ENCODE results near the gene SH2D1B. TPM values are rescaled to one million over a fixed set of nuclear protein-coding genes. Genes with fewer than 3 reads are reported as not detected.

Gene SH2D1B
- total and polyA plus RNA-seq, 10 of the 15 experiments (the other 5 are each of a cell fraction or from before 2014, with no cell fraction given): 0.18 TPM; not detected in 9

GRCh38 chr1:162446946-162447345 lies 35.0 kb upstream of the SH2D1B start:
- FAIRE-seq: no peak
- intact Hi-C loops (cut with micrococcal nuclease; ENCODE audit: unreplicated experiment): no loop called here

GRCh38 chr1:162444903-162445302 lies 33.0 kb upstream of the SH2D1B start:
- no peak overlapping the region for H3K4me2 ChIP-seq (ENCODE audit: control insufficient read depth, insufficient read depth)

More at GRCh38 chr1:162446946-162447345, 35.0 kb upstream of the SH2D1B start:
- ChIA-PET RAD21 (ENCODE audit: unreplicated experiment) (no interaction called here), CTCF (no interaction called here), POLR2A (no interaction called here), SMC1A (ENCODE audit: uncharacterized antibody, unreplicated experiment) (no interaction called here)
- WGBS (ENCODE audit: insufficient coverage, insufficient replicate concordance, low lambda C conversion rate, missing lambda C conversion rate): 12% methylated on average over 2 of the region's 2 CpGs
- no peak for TF ChIP-seq CBX3 (IDR thresholded peaks at IDR 0.05; ENCODE audit: borderline replicate concordance, low read depth)
- TF ChIP-seq, protein P1, sequence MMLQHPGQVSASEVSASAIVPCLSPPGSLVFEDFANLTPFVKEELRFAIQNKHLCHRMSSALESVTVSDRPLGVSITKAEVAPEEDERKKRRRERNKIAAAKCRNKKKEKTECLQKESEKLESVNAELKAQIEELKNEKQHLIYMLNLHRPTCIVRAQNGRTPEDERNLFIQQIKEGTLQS (IDR thresholded peaks at IDR 0.05; ENCODE audit: borderline replicate concordance, extremely low read depth, low read depth, low read length): no peak
- no peak for TF ChIP-seq RAD51 (IDR thresholded peaks at IDR 0.05)
- Histone ChIP-seq H2AFZ (ENCODE audit: control insufficient read depth, low read depth, low read length) (no peak overlapping the region), H4K20me1 (ENCODE audit: control insufficient read depth, insufficient read depth) (no peaks in the 10 kb centered on the region), H3K4me3 (no peak overlapping the region), H3K36me3 (ENCODE audit: control insufficient read depth in 2 of 2, insufficient read depth in 2 of 2, low read length in 1 of 2) (no peaks in the 10 kb centered on the region), H3K4me2 (ENCODE audit: control insufficient read depth, insufficient read depth) (no peak overlapping the region), H3K27ac (ENCODE audit: control insufficient read depth, insufficient read depth) (no peak overlapping the region), H3K9me3 (replicated peaks; ENCODE audit: control insufficient read depth, insufficient read depth, low read length) (no peaks in the 10 kb centered on the region; the same call in 2 of the 3 replicates), H3K79me2 (ENCODE audit: control insufficient read depth, insufficient read depth, low read length) (no peaks in the 10 kb centered on the region), H3K27me3 (replicated peaks in 1 of 2; ENCODE audit: control insufficient read depth in 2 of 2, insufficient read depth in 2 of 2, low read length in 1 of 2) (peaks cover 0 to 2% of the 10 kb centered on the region in 2 experiments; a peak in 1 of 4 replicates), H3K4me1 (ENCODE audit: control insufficient read depth, insufficient read depth, low read length) (peaks cover 4% of the 10 kb centered on the region; the same call in 1 of the 2 replicates), H3K9ac (ENCODE audit: control insufficient read depth, insufficient read depth, low read length) (no peak overlapping the region)
- in situ Hi-C loops (cut with MboI): no loop called here
- ATAC-seq (no peak), DNase-seq (ENCODE audit: low read depth, low spot score) (no peak)
- no TSS peak for BruUV-seq (replicated peaks)

More at GRCh38 chr1:162444903-162445302, 33.0 kb upstream of the SH2D1B start:
- in situ Hi-C loops (cut with MboI): no loop called here
- Histone ChIP-seq H3K9ac (ENCODE audit: control insufficient read depth, insufficient read depth, low read length) (no peak overlapping the region), H2AFZ (ENCODE audit: control insufficient read depth, low read depth, low read length) (no peak overlapping the region), H4K20me1 (ENCODE audit: control insufficient read depth, insufficient read depth) (no peaks in the 10 kb centered on the region), H3K27me3 (replicated peaks in 1 of 2; ENCODE audit: control insufficient read depth in 2 of 2, insufficient read depth in 2 of 2, low read length in 1 of 2) (peaks cover 0 to 2% of the 10 kb centered on the region in 2 experiments; a peak in 2 of 4 replicates), H3K27ac (ENCODE audit: control insufficient read depth, insufficient read depth) (no peak overlapping the region), H3K9me3 (replicated peaks; ENCODE audit: control insufficient read depth, insufficient read depth, low read length) (no peaks in the 10 kb centered on the region; the same call in 2 of the 3 replicates), H3K36me3 (ENCODE audit: control insufficient read depth in 2 of 2, insufficient read depth in 2 of 2, low read length in 1 of 2) (no peaks in the 10 kb centered on the region), H3K79me2 (ENCODE audit: control insufficient read depth, insufficient read depth, low read length) (no peaks in the 10 kb centered on the region), H3K4me1 (ENCODE audit: control insufficient read depth, insufficient read depth, low read length) (peaks cover 4% of the 10 kb centered on the region; the same call in 1 of the 2 replicates), H3K4me3 (no peak overlapping the region)
- FAIRE-seq (no peak), ATAC-seq (no peak), DNase-seq (ENCODE audit: low read depth, low spot score) (no peak)
- ChIA-PET POLR2A (no interaction called here), RAD21 (ENCODE audit: unreplicated experiment) (no interaction called here), SMC1A (ENCODE audit: uncharacterized antibody, unreplicated experiment) (interaction anchor here (1.0 kb wide), 1 partner anchor 19 kb away, joined by 3 read pairs; no protein-coding TSS in a partner anchor), CTCF (no interaction called here)
- TF ChIP-seq EZH2 (IDR thresholded peaks at IDR 0.05; ENCODE audit: borderline replicate concordance, control insufficient read depth, low read depth, low read length) (no peak), HDAC2 (IDR thresholded peaks at IDR 0.05) (no peak), POLR2AphosphoS2 (IDR thresholded peaks at IDR 0.05; ENCODE audit: low read depth, low read length) (no peak), KAT2A (conservative IDR thresholded peaks at IDR 0.05; ENCODE audit: control insufficient read depth, low read depth, low read length) (no peak), SMC3 (IDR thresholded peaks at IDR 0.05; ENCODE audit: borderline replicate concordance, low read length) (no peak), ZBTB4 (CRISPR knock-in tag; IDR thresholded peaks at IDR 0.05) (no peak), HCFC1 (IDR thresholded peaks at IDR 0.05; ENCODE audit: low read length) (no peak), ZBED1 (IDR thresholded peaks at IDR 0.05; ENCODE audit: borderline replicate concordance) (no peak), YBX1 (IDR thresholded peaks at IDR 0.05) (no peak)
- TF ChIP-seq, protein P2, sequence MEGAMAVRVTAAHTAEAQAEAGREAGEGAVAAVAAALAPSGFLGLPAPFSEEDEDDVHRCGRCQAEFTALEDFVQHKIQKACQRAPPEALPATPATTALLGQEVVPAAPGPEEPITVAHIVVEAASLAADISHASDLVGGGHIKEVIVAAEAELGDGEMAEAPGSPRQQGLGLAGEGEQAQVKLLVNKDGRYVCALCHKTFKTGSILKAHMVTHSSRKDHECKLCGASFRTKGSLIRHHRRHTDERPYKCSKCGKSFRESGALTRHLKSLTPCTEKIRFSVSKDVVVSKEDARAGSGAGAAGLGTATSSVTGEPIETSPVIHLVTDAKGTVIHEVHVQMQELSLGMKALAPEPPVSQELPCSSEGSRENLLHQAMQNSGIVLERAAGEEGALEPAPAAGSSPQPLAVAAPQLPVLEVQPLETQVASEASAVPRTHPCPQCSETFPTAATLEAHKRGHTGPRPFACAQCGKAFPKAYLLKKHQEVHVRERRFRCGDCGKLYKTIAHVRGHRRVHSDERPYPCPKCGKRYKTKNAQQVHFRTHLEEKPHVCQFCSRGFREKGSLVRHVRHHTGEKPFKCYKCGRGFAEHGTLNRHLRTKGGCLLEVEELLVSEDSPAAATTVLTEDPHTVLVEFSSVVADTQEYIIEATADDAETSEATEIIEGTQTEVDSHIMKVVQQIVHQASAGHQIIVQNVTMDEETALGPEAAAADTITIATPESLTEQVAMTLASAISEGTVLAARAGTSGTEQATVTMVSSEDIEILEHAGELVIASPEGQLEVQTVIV (IDR thresholded peaks at IDR 0.05; ENCODE audit: borderline replicate concordance, partially characterized antibody): no peak
- BruUV-seq (replicated peaks): no TSS peak
- intact Hi-C loops (cut with micrococcal nuclease; ENCODE audit: unreplicated experiment): no loop called here
